ENCODE results near the gene EIF4G1.

The EIF4G1 gene

DNA sequence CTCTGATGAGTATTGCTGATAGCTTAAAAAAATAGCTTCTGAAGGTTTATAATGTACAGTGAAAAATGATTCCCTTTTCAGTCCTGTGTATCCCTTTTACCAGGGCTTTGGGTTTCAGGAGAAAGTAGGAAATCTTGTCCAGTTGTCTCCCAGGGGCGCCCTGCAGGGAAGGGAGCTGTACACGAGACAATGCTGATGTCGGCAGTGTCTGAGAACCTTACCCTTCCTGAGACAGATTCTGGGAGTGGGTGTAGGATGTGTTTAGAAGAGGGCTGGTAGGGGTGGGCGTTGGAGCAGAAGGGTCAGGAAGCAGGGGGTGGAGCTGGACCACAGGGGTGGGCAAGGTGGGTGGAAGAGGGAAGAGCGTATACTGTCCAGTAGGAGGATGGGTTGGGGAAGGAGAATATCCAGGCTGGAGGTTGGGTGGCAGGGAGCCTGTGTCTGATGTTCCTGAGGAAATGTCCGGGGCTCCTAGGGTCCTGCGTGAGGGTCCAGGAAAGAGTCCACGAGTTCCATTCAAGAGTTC lies 58.0 kb downstream of the EIF4G1 start:
- DNase-seq (ENCODE audit: low spot score), result no peak
- Histone ChIP-seq H4K8ac (ENCODE audit: low read depth, low read length) (no peak overlapping the region), H3K4me3 (ENCODE audit: low read length in 2 of 2) (no peak overlapping the region), H3K14ac (ENCODE audit: low read length) (no peak overlapping the region), H3K27ac (replicated peaks; ENCODE audit: low read length) (no peak overlapping the region), H3K4ac (ENCODE audit: low read length) (no peak overlapping the region), H2BK120ac (ENCODE audit: low read depth, low read length) (no peak overlapping the region), H2AFZ (ENCODE audit: low read length) (no peak overlapping the region), H3K9ac (ENCODE audit: low read depth, low read length, poor library complexity) (no peak overlapping the region), H3K27me3 (ENCODE audit: control insufficient read depth in 3 of 3, insufficient read depth in 3 of 3, low read depth in 1 of 3, low read length in 3 of 3) (no peaks in the 10 kb centered on the region), H2BK12ac (ENCODE audit: low read length) (no peak overlapping the region), H3K36me3 (replicated peaks in 1 of 2; ENCODE audit: control insufficient read depth in 2 of 2, insufficient read depth in 2 of 2, low read length in 2 of 2) (peaks cover 15 to 42% of the 10 kb centered on the region in 2 donors), H2BK5ac (ENCODE audit: low read length) (no peak overlapping the region), H3K23ac (ENCODE audit: low read depth, low read length, poor library complexity) (no peak overlapping the region), H3K4me1 (ENCODE audit: control insufficient read depth in 2 of 2, insufficient read depth in 1 of 2, low read depth in 1 of 2, low read length in 2 of 2) (peaks cover 7 to 11% of the 10 kb centered on the region in 2 donors), H2AK5ac (ENCODE audit: low read depth, low read length) (no peak overlapping the region), H3K79me1 (ENCODE audit: low read depth, low read length) (no peaks in the 10 kb centered on the region), H3K4me2 (ENCODE audit: insufficient read depth, low read length, poor library complexity, severe bottlenecking) (no peak overlapping the region), H2BK15ac (ENCODE audit: low read length) (no peak overlapping the region), H3K18ac (ENCODE audit: low read length) (no peak overlapping the region), H3K9me3 (replicated peaks in 1 of 2; ENCODE audit: control insufficient read depth in 2 of 2, insufficient read depth in 1 of 2, low read depth in 1 of 2, low read length in 2 of 2) (no peaks in the 10 kb centered on the region), H4K91ac (ENCODE audit: low read depth, low read length, poor library complexity) (no peak overlapping the region)
- WGBS, 2 donors (ENCODE audit: extremely low coverage in 2 of 2, insufficient read length in 2 of 2, insufficient replicate concordance in 1 of 2), result no CpG with 5 or more reads among the region's 8 CpGs

DNA sequence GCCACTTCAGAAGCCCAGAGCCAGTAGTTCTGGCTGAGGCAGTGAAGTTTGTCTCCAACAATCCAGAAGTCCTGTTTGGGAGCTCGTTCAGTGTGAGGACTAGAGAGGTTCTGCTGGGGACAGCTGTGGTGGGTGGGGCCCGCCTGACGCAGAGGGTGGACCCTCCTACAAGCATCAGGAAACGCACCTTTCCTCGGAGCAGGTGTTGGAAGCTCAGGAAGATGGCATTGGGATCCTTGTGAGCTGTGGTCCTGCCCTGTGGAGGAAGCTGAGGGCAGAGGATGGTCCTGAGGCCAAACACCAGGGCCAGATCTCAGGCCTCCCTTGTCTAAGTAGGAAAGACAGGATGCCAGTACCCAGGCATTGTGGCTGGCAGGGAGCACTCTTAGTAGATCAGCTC lies 58.5 kb downstream of the EIF4G1 start:
- no peaks in the 10 kb centered on the region for H3K27me3 ChIP-seq (ENCODE audit: control insufficient read depth in 3 of 3, insufficient read depth in 3 of 3, low read depth in 1 of 3, low read length in 3 of 3)
- H3K36me3 ChIP-seq (replicated peaks in 1 of 2; ENCODE audit: control insufficient read depth in 2 of 2, insufficient read depth in 2 of 2, low read length in 2 of 2), result peaks cover 12 to 38% of the 10 kb centered on the region in 2 donors
- DNase-seq (ENCODE audit: low spot score), result no peak
- peaks cover 13 to 17% of the 10 kb centered on the region in 2 donors for H3K4me1 ChIP-seq (ENCODE audit: control insufficient read depth in 2 of 2, insufficient read depth in 1 of 2, low read depth in 1 of 2, low read length in 2 of 2)
- no peak overlapping the region for H2BK15ac ChIP-seq (ENCODE audit: low read length)
- no peak overlapping the region for H2AFZ ChIP-seq (ENCODE audit: low read length)
- no peak overlapping the region for H2BK120ac ChIP-seq (ENCODE audit: low read depth, low read length)
- H3K27ac ChIP-seq (replicated peaks; ENCODE audit: low read length), result no peak overlapping the region
- H3K9me3 ChIP-seq (replicated peaks in 1 of 2; ENCODE audit: control insufficient read depth in 2 of 2, insufficient read depth in 1 of 2, low read depth in 1 of 2, low read length in 2 of 2), result no peaks in the 10 kb centered on the region
- no peak overlapping the region for H3K18ac ChIP-seq (ENCODE audit: low read length)
- H2BK5ac ChIP-seq (ENCODE audit: low read length), result no peak overlapping the region
- no peak overlapping the region for H2BK12ac ChIP-seq (ENCODE audit: low read length)
- H3K4ac ChIP-seq (ENCODE audit: low read length), result no peak overlapping the region
- H4K8ac ChIP-seq (ENCODE audit: low read depth, low read length), result no peak overlapping the region
- H3K79me1 ChIP-seq (ENCODE audit: low read depth, low read length), result no peaks in the 10 kb centered on the region
- H3K4me3 ChIP-seq (ENCODE audit: low read length in 2 of 2), result no peak overlapping the region
- H3K4me2 ChIP-seq (ENCODE audit: insufficient read depth, low read length, poor library complexity, severe bottlenecking), result no peak overlapping the region
- WGBS, 2 donors (ENCODE audit: extremely low coverage in 2 of 2, insufficient read length in 2 of 2, insufficient replicate concordance in 1 of 2), result no CpG with 5 or more reads among the region's 5 CpGs
- no peak overlapping the region for H3K23ac ChIP-seq (ENCODE audit: low read depth, low read length, poor library complexity)
- no peak overlapping the region for H2AK5ac ChIP-seq (ENCODE audit: low read depth, low read length)
- peak overlapping the region; percentile 38 for H3K9ac ChIP-seq (ENCODE audit: low read depth, low read length, poor library complexity)
- H4K91ac ChIP-seq (ENCODE audit: low read depth, low read length, poor library complexity), result no peak overlapping the region
- H3K14ac ChIP-seq (ENCODE audit: low read length), result no peak overlapping the region

DNA sequence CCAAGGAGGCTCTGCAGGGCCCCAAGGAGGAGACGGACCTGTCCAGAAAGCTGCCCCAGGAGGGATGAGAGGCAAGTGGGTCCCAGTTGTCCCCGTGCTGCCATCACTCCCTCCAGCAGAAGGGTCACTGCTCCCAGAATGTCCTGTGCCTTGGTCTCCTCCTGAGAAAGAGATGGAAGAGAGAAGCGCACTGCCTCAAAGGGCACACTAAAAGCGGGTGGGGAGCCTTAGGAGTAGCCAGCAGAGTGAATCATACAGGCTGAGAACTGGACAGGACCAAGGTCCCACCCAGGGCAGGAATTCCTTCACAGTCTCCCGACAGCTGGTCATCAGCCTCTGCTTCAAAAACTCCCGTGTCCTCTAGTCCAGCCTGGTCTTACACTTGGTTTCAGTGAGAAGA lies 59.0 kb downstream of the EIF4G1 start:
- no peak overlapping the region for H3K18ac ChIP-seq (ENCODE audit: low read length)
- H2BK15ac ChIP-seq (ENCODE audit: low read length), result no peak overlapping the region

DNA sequence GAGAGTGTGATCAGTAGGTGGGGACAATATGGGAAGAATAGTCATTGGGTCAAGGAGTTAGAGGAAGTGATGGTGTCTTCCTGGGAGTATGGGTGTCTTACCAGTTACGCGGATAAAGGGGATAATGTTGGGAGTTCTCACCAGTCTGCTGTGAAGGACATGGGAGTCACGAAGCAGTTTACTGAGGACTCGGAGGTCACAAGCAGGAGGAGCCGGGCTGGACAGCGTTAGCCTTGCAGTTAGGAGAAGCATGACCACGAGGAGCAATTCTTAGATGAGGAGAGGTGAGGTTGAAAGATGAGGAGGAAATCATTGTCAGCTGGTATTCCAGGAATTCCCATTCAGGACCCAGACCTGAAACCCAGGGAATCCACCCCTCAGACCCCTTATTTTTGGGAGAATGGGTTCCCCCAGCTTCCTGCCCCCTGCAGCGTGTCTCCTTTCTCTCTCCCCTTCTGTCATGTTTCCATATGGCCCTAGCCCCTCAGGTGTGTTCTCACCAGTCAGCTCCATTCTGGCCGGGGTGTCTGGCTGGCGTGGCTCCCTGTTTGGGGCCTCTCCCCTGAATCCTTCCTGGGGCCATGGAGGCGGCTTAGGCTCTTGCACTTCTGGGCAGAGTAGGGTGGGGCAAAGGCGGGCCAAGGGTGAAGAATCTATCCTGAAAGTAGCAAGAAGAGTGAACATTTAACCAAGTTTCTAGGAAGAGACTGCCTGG lies 61.5 kb downstream of the EIF4G1 start:
- Histone ChIP-seq H3K79me1 (ENCODE audit: low read depth, low read length) (no peaks in the 10 kb centered on the region), H3K36me3 (replicated peaks in 1 of 2; ENCODE audit: control insufficient read depth in 2 of 2, insufficient read depth in 2 of 2, low read length in 2 of 2) (peaks cover 0 to 11% of the 10 kb centered on the region in 2 donors), H3K27me3 (ENCODE audit: control insufficient read depth in 3 of 3, insufficient read depth in 3 of 3, low read depth in 1 of 3, low read length in 3 of 3) (peaks cover 4 to 8% (median 5%) of the 10 kb centered on the region in 3 experiments), H4K91ac (ENCODE audit: low read depth, low read length, poor library complexity) (no peak overlapping the region), H3K9ac (ENCODE audit: low read depth, low read length, poor library complexity) (no peak overlapping the region), H2BK12ac (ENCODE audit: low read length) (no peak overlapping the region), H3K4me2 (ENCODE audit: insufficient read depth, low read length, poor library complexity, severe bottlenecking) (no peak overlapping the region), H2BK15ac (ENCODE audit: low read length) (no peak overlapping the region), H4K8ac (ENCODE audit: low read depth, low read length) (no peak overlapping the region), H3K4me3 (ENCODE audit: low read length in 2 of 2) (no peak overlapping the region), H2BK120ac (ENCODE audit: low read depth, low read length) (no peak overlapping the region), H3K9me3 (replicated peaks in 1 of 2; ENCODE audit: control insufficient read depth in 2 of 2, insufficient read depth in 1 of 2, low read depth in 1 of 2, low read length in 2 of 2) (no peaks in the 10 kb centered on the region), H3K14ac (ENCODE audit: low read length) (no peak overlapping the region), H3K4ac (ENCODE audit: low read length) (no peak overlapping the region), H2BK5ac (ENCODE audit: low read length) (no peak overlapping the region), H2AFZ (ENCODE audit: low read length) (no peak overlapping the region), H3K27ac (replicated peaks; ENCODE audit: low read length) (no peak overlapping the region), H3K23ac (ENCODE audit: low read depth, low read length, poor library complexity) (no peak overlapping the region), H3K4me1 (ENCODE audit: control insufficient read depth in 2 of 2, insufficient read depth in 1 of 2, low read depth in 1 of 2, low read length in 2 of 2) (peaks cover 29 to 36% of the 10 kb centered on the region in 2 donors), H2AK5ac (ENCODE audit: low read depth, low read length) (peak overlapping the region; percentile 53), H3K18ac (ENCODE audit: low read length) (no peak overlapping the region)
- WGBS, 2 donors (ENCODE audit: extremely low coverage in 2 of 2, insufficient read length in 2 of 2, insufficient replicate concordance in 1 of 2), result no CpG with 5 or more reads among the region's 12 CpGs
- DNase-seq (ENCODE audit: low spot score), result no peak

More for the DNA sequence above, 59.0 kb downstream of the EIF4G1 start:
- H3K36me3 ChIP-seq (replicated peaks in 1 of 2; ENCODE audit: control insufficient read depth in 2 of 2, insufficient read depth in 2 of 2, low read length in 2 of 2), result peaks cover 9 to 33% of the 10 kb centered on the region in 2 donors
- no peak overlapping the region for H3K4ac ChIP-seq (ENCODE audit: low read length)
- no peak for DNase-seq (ENCODE audit: low spot score)
- H3K9ac ChIP-seq (ENCODE audit: low read depth, low read length, poor library complexity), result no peak overlapping the region
- no peak overlapping the region for H2AFZ ChIP-seq (ENCODE audit: low read length)
- no peak overlapping the region for H4K8ac ChIP-seq (ENCODE audit: low read depth, low read length)
- WGBS, 2 donors (ENCODE audit: extremely low coverage in 2 of 2, insufficient read length in 2 of 2, insufficient replicate concordance in 1 of 2), result no CpG with 5 or more reads among the region's 6 CpGs
- H3K4me1 ChIP-seq (ENCODE audit: control insufficient read depth in 2 of 2, insufficient read depth in 1 of 2, low read depth in 1 of 2, low read length in 2 of 2), result peaks cover 18 to 22% of the 10 kb centered on the region in 2 donors
- H4K91ac ChIP-seq (ENCODE audit: low read depth, low read length, poor library complexity), result no peak overlapping the region
- no peak overlapping the region for H2BK5ac ChIP-seq (ENCODE audit: low read length)
- no peak overlapping the region for H2AK5ac ChIP-seq (ENCODE audit: low read depth, low read length)
- H3K27ac ChIP-seq (replicated peaks; ENCODE audit: low read length), result no peak overlapping the region
- no peak overlapping the region for H2BK12ac ChIP-seq (ENCODE audit: low read length)
- H3K9me3 ChIP-seq (replicated peaks in 1 of 2; ENCODE audit: control insufficient read depth in 2 of 2, insufficient read depth in 1 of 2, low read depth in 1 of 2, low read length in 2 of 2), result no peaks in the 10 kb centered on the region
- H3K23ac ChIP-seq (ENCODE audit: low read depth, low read length, poor library complexity), result no peak overlapping the region
- H3K4me2 ChIP-seq (ENCODE audit: insufficient read depth, low read length, poor library complexity, severe bottlenecking), result no peak overlapping the region
- H2BK120ac ChIP-seq (ENCODE audit: low read depth, low read length), result no peak overlapping the region
- H3K14ac ChIP-seq (ENCODE audit: low read length), result no peak overlapping the region
- H3K27me3 ChIP-seq (ENCODE audit: control insufficient read depth in 3 of 3, insufficient read depth in 3 of 3, low read depth in 1 of 3, low read length in 3 of 3), result no peaks in the 10 kb centered on the region
- no peaks in the 10 kb centered on the region for H3K79me1 ChIP-seq (ENCODE audit: low read depth, low read length)
- no peak overlapping the region for H3K4me3 ChIP-seq (ENCODE audit: low read length in 2 of 2)
